Activated naive CD4-positive, alpha-beta T cell treated with anti-CD3 and anti-CD28 coated beads, Interleukin-2, amount 50 U/mL, for 72 hours (primary cell): ENCODE measurements around the gene VNN1. TPM values are rescaled to one million over a fixed set of nuclear protein-coding genes. Genes with fewer than 3 reads are reported as not detected.
"Not testable (repeated sequence)": the region's sequence is repeated elsewhere in the genome, so short reads cannot be mapped to it uniquely, and the experiment has no call there.

Experiments used
- ATAC-seq, 2 donors: fragments of 150-1000 bp; cut with Tn5 transposase; 2 replicates each; pipeline ENCODE4 v1.10.0; 2021; ENCODE audit warnings: mild to moderate bottlenecking in 2 of 2, moderate library complexity in 2 of 2
- DNase-seq, 2 donors: peaks; one replicate each; pipeline ENCODE4 v3.0.0; 2021 to 2022; ENCODE audit warnings: low spot score in 2 of 2
- H3K27ac Mint-ChIP-seq, 2 donors: one replicate each; pipeline ENCODE4 v1.8.0; 2022; ENCODE audit warnings: mild to moderate bottlenecking in 2 of 2, mixed read lengths in 2 of 2
- H3K36me3 Mint-ChIP-seq, 2 donors: one replicate each; pipeline ENCODE4 v1.8.0; 2022; ENCODE audit warnings: mixed read lengths in 2 of 2
- H3K9me3 Mint-ChIP-seq, 2 donors: one replicate each; pipeline ENCODE4 v1.8.0; 2022; ENCODE audit warnings: mixed read lengths in 2 of 2
- total RNA-seq, 2 donors: library from RNA; stranded (reverse); gene quantifications; one replicate each; pipeline ENCODE4 v1.2.3, GENCODE V29; 2022

Gene VNN1
- total RNA-seq, 2 donors from 2014 or later = not detected

DNA sequence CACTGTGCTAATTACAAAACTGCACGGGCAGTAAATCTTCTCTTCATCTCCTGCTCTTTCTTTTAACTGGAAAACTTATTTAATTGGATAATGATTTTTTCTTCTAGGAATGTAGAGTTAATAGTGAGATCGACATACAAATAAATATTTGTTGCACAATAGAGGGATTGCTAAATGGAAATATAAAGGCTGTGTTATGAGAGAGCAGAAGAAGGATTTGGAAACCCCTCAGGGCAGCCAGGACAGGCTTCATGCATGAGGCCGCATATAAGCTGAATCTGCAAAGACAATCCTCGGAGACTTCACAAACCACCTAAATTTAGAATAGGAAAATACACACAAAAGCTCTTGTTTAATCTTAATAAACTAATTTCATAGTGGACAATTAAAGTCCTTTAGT lies 51.9 kb downstream of the VNN1 start:
- Mint-ChIP-seq H3K27ac (no peak overlapping the region), H3K36me3 (no peaks in the 10 kb centered on the region), H3K9me3 (no peaks in the 10 kb centered on the region)

GRCh38 chr6:132659082-132659481 lies 54.8 kb downstream of the VNN1 start, which contains the start of gene TAAR1:
TSS of gene TAAR1 (minus strand) at chr6:132659182. CDS start at chr6:132646003, 13,179 bp downstream.
- DNase-seq (no peak), ATAC-seq (no peak)
- Mint-ChIP-seq H3K36me3 (no peaks in the 10 kb centered on the region), H3K9me3 (no peaks in the 10 kb centered on the region), H3K27ac (no peak within 1 kb of the TSS)

More for the DNA sequence above, 51.9 kb downstream of the VNN1 start:
- no peak for DNase-seq
- no peak for ATAC-seq

DNA sequence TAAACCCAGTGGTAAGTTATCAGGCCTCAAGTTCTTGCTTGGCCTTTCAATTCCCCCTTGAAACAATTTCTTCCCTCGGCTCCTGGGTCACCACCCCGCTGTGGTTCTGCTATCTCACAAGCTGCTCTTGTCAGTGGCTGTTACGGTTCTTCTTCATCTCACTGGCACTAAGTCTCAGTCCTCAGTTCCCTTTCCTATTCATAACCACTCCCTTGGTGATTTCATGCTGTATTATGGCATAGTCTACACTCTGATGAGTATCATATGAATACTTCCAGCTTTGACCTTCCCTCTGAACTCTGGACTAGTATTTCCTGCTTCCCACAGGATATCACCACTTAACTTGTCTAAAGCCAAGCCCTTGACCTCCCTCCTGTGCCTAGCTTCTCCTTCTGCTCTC lies 62.8 kb downstream of the VNN1 start:
- no peak overlapping the region for H3K27ac Mint-ChIP-seq
- ATAC-seq (no peak), DNase-seq (no peak)
- H3K36me3 Mint-ChIP-seq = no peaks in the 10 kb centered on the region
- H3K9me3 Mint-ChIP-seq = no peaks in the 10 kb centered on the region

DNA sequence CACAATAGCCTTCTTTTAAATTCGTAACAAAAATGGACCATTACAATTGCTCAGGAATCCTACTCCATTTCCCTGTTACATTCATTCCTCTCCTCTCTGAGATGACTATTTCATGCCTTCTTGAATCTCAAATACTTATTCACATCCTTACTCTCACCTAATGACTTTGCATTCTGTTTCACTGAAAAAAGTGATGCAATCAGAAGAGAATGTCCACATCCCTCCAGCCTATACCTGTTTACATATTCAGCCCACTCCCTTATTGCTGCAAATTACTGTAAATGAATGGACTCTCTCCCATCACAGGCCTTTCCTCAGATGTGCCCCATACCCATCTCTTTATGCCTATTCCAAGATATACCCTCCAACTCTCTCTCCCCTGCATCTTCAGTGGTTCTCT lies 63.4 kb downstream of the VNN1 start:
- Mint-ChIP-seq H3K9me3 (no peaks in the 10 kb centered on the region), H3K36me3 (no peaks in the 10 kb centered on the region), H3K27ac (no peak overlapping the region)
- ATAC-seq (no peak), DNase-seq (no peak)

- no peaks in the 10 kb centered on the region for H3K9me3 Mint-ChIP-seq
- ATAC-seq = no peak
Measured at GRCh38 chr6:132648828-132649227, 65.0 kb downstream of the VNN1 start.

GRCh38 chr6:132648356-132648755 lies 65.5 kb downstream of the VNN1 start:
- no peaks in the 10 kb centered on the region for H3K9me3 Mint-ChIP-seq
- no peaks in the 10 kb centered on the region for H3K36me3 Mint-ChIP-seq
- no peak overlapping the region for H3K27ac Mint-ChIP-seq
- peak in 1 of 2 donors; percentile 10 for DNase-seq
- peak; percentile 44 to 85 for ATAC-seq

More at GRCh38 chr6:132648828-132649227, 65.0 kb downstream of the VNN1 start:
- no peak for DNase-seq
- H3K27ac Mint-ChIP-seq = no peak overlapping the region
- H3K36me3 Mint-ChIP-seq = no peaks in the 10 kb centered on the region

DNA sequence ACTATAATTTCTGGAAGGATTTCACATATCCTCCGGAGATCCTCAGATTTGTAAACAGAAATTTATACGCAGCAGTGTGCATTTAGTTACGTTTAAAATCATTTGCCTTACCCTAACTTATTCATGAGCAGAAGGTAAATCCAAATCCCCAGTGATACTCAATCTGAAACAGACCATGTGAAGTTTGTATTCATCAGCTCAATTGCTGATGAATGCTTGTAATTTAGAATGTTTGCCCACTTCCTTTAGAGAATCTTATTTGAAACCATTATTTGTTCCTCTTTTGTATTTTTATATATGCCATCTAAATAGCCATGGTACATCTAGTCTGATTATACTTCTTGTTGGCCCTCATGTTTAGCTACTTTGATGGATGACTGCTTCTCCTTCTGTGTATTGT lies 70.3 kb downstream of the VNN1 start:
- Mint-ChIP-seq H3K27ac (no peak overlapping the region), H3K9me3 (peaks cover 0 to 1% of the 10 kb centered on the region in 2 donors), H3K36me3 (no peaks in the 10 kb centered on the region)
- DNase-seq (no peak), ATAC-seq (no peak)

- not testable (repeated sequence) for DNase-seq, H3K36me3 Mint-ChIP-seq, ATAC-seq, H3K27ac Mint-ChIP-seq
- peaks cover 6 to 18% of the 10 kb centered on the region in 2 donors for H3K9me3 Mint-ChIP-seq
Measured at GRCh38 chr6:132637135-132637534, 76.7 kb downstream of the VNN1 start.

GRCh38 chr6:132635906-132636305 lies 77.9 kb downstream of the VNN1 start:
- peaks cover 6 to 18% of the 10 kb centered on the region in 2 donors for H3K9me3 Mint-ChIP-seq
- not testable (repeated sequence) for ATAC-seq, H3K27ac Mint-ChIP-seq, DNase-seq, H3K36me3 Mint-ChIP-seq

GRCh38 chr6:132635288-132635687 lies 78.6 kb downstream of the VNN1 start:
- DNase-seq, H3K36me3 Mint-ChIP-seq, ATAC-seq, H3K27ac Mint-ChIP-seq: not testable (repeated sequence)
- H3K9me3 Mint-ChIP-seq = peaks cover 6 to 18% of the 10 kb centered on the region in 2 donors

DNA sequence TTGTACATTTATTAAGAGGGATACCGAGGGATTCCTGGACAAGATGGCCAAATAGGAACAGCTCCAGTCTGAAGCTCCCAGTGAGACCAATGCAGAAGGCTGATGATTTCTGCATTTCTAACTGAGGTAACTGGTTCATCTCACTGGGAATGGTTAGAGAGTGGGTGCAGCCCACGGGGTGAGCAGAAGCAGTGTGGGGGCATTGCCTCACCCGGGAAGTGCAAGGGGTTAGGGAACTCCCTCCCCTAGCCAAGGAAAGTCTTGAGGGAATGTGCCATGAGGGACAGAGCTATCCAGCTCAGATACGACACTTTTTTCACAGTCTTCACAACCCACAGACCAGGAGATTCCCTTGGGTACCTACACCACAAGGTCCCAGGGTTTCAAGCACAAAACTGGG lies 79.1 kb downstream of the VNN1 start:
- DNase-seq = no peak
- Mint-ChIP-seq H3K27ac (no peak overlapping the region), H3K9me3 (peaks cover 6 to 18% of the 10 kb centered on the region in 2 donors), H3K36me3 (no peaks in the 10 kb centered on the region)
- ATAC-seq = no peak

- H3K27ac Mint-ChIP-seq = no peak overlapping the region
Measured at GRCh38 chr6:132633362-132633761, 80.5 kb downstream of the VNN1 start.

More at GRCh38 chr6:132633362-132633761, 80.5 kb downstream of the VNN1 start:
- Mint-ChIP-seq H3K36me3 (no peaks in the 10 kb centered on the region), H3K9me3 (peaks cover 6 to 15% of the 10 kb centered on the region in 2 donors)
- DNase-seq (no peak), ATAC-seq (no peak)

Other genes with a start within 250 kb of the VNN1 start
- 10 to 100 TPM; 15.2 to 20.3 TPM for gene STX7, start 200.9 kb downstream of the VNN1 start, total RNA-seq
- gene TAAR9, start 175.8 kb downstream of the VNN1 start, total RNA-seq = not detected
- not detected for gene TAAR8, start 161.4 kb downstream of the VNN1 start, total RNA-seq
- gene TAAR6, start 143.7 kb downstream of the VNN1 start, total RNA-seq = not detected
- gene TAAR5, start 124.3 kb downstream of the VNN1 start, total RNA-seq = not detected
- gene TAAR2, start 89.8 kb downstream of the VNN1 start, total RNA-seq = not detected
- gene TAAR1, start 54.9 kb downstream of the VNN1 start, total RNA-seq = not detected
- 10 to 100 TPM; 11.4 to 19.3 TPM for gene VNN2, start 43.8 kb upstream of the VNN1 start, total RNA-seq
- 1 to 10 TPM; 6.3 to 9.4 TPM for gene SLC18B1, start 84.6 kb upstream of the VNN1 start, total RNA-seq
- gene RPS12, start 100.5 kb upstream of the VNN1 start, total RNA-seq = 1,000 to 10,000 TPM; 1,712 to 1,768 TPM